Panc1 (cell line): ENCODE measurements around the gene SECTM1. TPM values are rescaled to one million over a fixed set of nuclear protein-coding genes. Genes with fewer than 3 reads are reported as not detected.

Source experiments
- ATAC-seq: fragments of 200-7000 bp; cut with Tn5 transposase; 2 replicates; pipeline ENCODE4 v1.9.1; 2020; ENCODE audit warnings: mild to moderate bottlenecking, moderate library complexity
- BruUV-seq: library from RNA; stranded (reverse); fragments of 400-500 nt; replicated peaks from 2 replicates; lab custom pipeline; 2021; lab: Mats Ljungman, UMichigan
- CTCF ChIA-PET: fragments of 300-600 bp; sonication (Branson Sonifier 250); formaldehyde crosslinking; loops from one replicate; lab custom pipeline; 2022; ENCODE audit warnings: antibody characterized with exemption; lab: Charles Lee
- POLR2A ChIA-PET: fragments of 300-600 bp; sonication (Branson Sonifier 250); formaldehyde crosslinking; loops from one replicate; lab custom pipeline; 2022; ENCODE audit warnings: antibody characterized with exemption; lab: Charles Lee
- DNase-seq: peaks from one replicate; pipeline ENCODE4 v3.0.0-alpha.2; 2010; ENCODE audit warnings: low read depth, low spot score
- H3K27ac ChIP-seq: 2 replicates; pipeline ENCODE4 v1.5.1; 2011; ENCODE audit warnings: mild to moderate bottlenecking, low read length, inconsistent platforms
- H3K27me3 ChIP-seq: fragments of 200-500 bp; sonication (Bioruptor generic); 2 replicates; pipeline ENCODE4 v1.6.0; 2014; ENCODE audit warnings: low read length, inconsistent platforms; ENCODE audit not compliant: control insufficient read depth, insufficient read depth
- H3K36me3 ChIP-seq: fragments of 200-500 bp; sonication (Bioruptor generic); 2 replicates; pipeline ENCODE4 v1.5.1; 2014; ENCODE audit warnings: inconsistent platforms, mild to moderate bottlenecking, low read length, moderate library complexity; ENCODE audit not compliant: control insufficient read depth, insufficient read depth
- H3K4me1 ChIP-seq: 2 replicates; pipeline ENCODE4 v1.5.1; 2011; ENCODE audit warnings: inconsistent platforms, mild to moderate bottlenecking, low read length, moderate library complexity; ENCODE audit not compliant: control insufficient read depth, insufficient read depth
- H3K4me3 ChIP-seq, 2 experiments: 2 replicates each; pipeline ENCODE4 v1.5.1; 2011 to 2012; ENCODE audit warnings: low read depth in 2 of 2, low read length in 2 of 2, mild to moderate bottlenecking in 2 of 2, inconsistent platforms in 1 of 2, moderate library complexity in 1 of 2
- H3K9me3 ChIP-seq: fragments of 200-500 bp; sonication (Bioruptor generic); 2 replicates; pipeline ENCODE4 v1.5.1; 2014; ENCODE audit warnings: low read depth, mild to moderate bottlenecking, inconsistent platforms, low read length, moderate library complexity; ENCODE audit not compliant: control insufficient read depth, insufficient read depth
- CTCF ChIP-seq: fragments of 450-650 bp; IDR thresholded peaks from 2 replicates; pipeline ENCODE4 v1.5.1; 2017; ENCODE audit warnings: mild to moderate bottlenecking
- POLR2AphosphoS5 ChIP-seq: IDR thresholded peaks from 2 replicates; pipeline ENCODE4 v1.6.1; 2012; ENCODE audit warnings: mild to moderate bottlenecking, low read depth, low read length, moderate library complexity
- SIN3A ChIP-seq: IDR thresholded peaks from 2 replicates; pipeline ENCODE4 v1.6.1; 2012; ENCODE audit warnings: low read depth, mild to moderate bottlenecking, low read length, moderate library complexity, borderline replicate concordance; ENCODE audit not compliant: insufficient read depth
- TCF7L2 ChIP-seq: IDR thresholded peaks from 2 replicates; pipeline ENCODE4 v1.6.1; 2011; ENCODE audit warnings: mild to moderate bottlenecking, low read depth, low read length, inconsistent platforms
- in situ Hi-C: cut with HindIII; loops from 2 replicates; pipeline ENCODE4 v1.10.0; 2016; ENCODE audit warnings: low sequenced_read_pairs, low pct_unique_long_range_greater_than_20kb
- intact Hi-C: fragments of 100-400 bp; cut with micrococcal nuclease; formaldehyde crosslinking; loops from one replicate; pipeline ENCODE4 v1.10.0; 2022; ENCODE audit not compliant: unreplicated experiment
- total RNA-seq: library from RNA; stranded (reverse); gene quantifications from one replicate; pipeline ENCODE4 v1.2.1, GENCODE V29; 2021; ENCODE audit not compliant: unreplicated experiment
- TF ChIP-seq, protein P1 (sequence below), 2 experiments: IDR thresholded peaks; 2 replicates each; pipeline ENCODE4 v1.6.1; 2011 to 2012; ENCODE audit warnings: low read depth in 2 of 2, control low read depth in 1 of 2, low read length in 1 of 2, mild to moderate bottlenecking in 1 of 2, moderate library complexity in 1 of 2; ENCODE audit not compliant: insufficient read depth in 1 of 2

Gene SECTM1
- total RNA-seq, 1 experiment from 2014 or later = 5.4 TPM

DNA sequence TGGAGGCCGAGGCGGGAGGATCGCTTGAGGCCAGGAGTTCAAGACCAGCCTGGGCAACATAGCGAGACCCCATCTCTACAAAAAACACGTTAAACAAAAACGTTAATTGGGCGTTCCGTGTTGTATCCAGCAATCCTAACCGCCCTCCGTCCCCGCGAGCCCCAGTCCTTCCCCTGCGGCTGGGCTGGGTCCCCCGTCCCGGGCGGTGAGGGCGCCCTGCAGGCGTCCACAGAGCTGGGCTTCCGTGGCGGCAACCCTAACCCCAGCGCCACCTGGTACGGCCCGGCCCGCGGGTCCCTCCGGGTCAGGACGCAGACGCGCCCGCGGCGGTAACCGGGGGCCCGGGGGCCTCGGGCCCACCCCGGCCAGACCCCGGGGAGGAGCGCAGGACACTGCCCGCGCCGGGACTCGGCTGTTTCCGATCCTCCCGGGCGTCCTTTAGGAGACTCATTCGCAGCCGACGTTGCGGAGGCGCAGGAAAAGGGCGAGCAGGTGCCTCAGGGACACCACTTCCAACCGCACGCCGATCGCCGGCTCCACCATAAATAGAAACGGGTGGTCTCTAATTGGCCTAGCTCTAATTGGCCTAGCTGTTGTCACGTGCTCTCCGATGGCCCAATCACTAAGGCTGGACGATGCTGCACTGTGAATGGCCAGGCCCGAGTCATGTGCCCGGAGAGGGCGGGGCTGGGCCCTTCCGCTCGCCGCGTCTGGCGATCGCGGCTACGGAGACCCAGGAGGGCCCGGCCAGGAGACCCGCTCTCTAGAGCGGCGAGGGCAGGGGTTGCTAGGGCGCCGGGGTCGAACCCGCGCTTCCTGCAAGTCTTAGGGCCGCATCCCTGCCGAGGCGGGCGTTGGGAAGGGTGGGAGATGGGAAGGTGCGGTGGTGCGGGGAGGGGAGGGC, 41.1 kb downstream of the SECTM1 start:
- Histone ChIP-seq H3K27ac (peak overlapping the region; percentile 89), H3K4me3 (peak overlapping the region; percentile 60 to 66), H3K9me3 (no peaks in the 10 kb centered on the region), H3K27me3 (no peaks in the 10 kb centered on the region), H3K36me3 (no peaks in the 10 kb centered on the region; the same call in 1 of the 2 replicates), H3K4me1 (peaks cover 63% of the 10 kb centered on the region)
- no peak for TF ChIP-seq CTCF
- peak; percentile 39 for TF ChIP-seq SIN3A
- TF ChIP-seq, protein P1, sequence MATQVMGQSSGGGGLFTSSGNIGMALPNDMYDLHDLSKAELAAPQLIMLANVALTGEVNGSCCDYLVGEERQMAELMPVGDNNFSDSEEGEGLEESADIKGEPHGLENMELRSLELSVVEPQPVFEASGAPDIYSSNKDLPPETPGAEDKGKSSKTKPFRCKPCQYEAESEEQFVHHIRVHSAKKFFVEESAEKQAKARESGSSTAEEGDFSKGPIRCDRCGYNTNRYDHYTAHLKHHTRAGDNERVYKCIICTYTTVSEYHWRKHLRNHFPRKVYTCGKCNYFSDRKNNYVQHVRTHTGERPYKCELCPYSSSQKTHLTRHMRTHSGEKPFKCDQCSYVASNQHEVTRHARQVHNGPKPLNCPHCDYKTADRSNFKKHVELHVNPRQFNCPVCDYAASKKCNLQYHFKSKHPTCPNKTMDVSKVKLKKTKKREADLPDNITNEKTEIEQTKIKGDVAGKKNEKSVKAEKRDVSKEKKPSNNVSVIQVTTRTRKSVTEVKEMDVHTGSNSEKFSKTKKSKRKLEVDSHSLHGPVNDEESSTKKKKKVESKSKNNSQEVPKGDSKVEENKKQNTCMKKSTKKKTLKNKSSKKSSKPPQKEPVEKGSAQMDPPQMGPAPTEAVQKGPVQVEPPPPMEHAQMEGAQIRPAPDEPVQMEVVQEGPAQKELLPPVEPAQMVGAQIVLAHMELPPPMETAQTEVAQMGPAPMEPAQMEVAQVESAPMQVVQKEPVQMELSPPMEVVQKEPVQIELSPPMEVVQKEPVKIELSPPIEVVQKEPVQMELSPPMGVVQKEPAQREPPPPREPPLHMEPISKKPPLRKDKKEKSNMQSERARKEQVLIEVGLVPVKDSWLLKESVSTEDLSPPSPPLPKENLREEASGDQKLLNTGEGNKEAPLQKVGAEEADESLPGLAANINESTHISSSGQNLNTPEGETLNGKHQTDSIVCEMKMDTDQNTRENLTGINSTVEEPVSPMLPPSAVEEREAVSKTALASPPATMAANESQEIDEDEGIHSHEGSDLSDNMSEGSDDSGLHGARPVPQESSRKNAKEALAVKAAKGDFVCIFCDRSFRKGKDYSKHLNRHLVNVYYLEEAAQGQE (IDR thresholded peaks at IDR 0.05; ENCODE audit: insufficient read depth in 1 of 2, low read depth in 2 of 2, low read length in 1 of 2) = 0 out of 4 replicates have a peak, but pooled peaks of 1 of the 2 experiments have one; percentile 55
- TF ChIP-seq POLR2AphosphoS5 = peak; percentile 97
- TF ChIP-seq TCF7L2 = no peak
- DNase-seq = peak; percentile 85
- peak; percentile 94 for ATAC-seq
- in situ Hi-C loops (loop anchor here (10.0 kb wide), 1 partner anchor 52 kb away; no protein-coding TSS in a partner anchor), intact Hi-C loops (no loop called here)
- BruUV-seq = TSS peak; percentile 96
- ChIA-PET POLR2A (interaction anchor here (0.6 to 1.0 kb wide), 3 partner anchors 8 to 28 kb away, joined by 4 to 13 read pairs (median 4); no protein-coding TSS in a partner anchor), CTCF (no interaction called here)

- no peak for TF ChIP-seq CTCF
- TF ChIP-seq TCF7L2 = no peak
- no peak for TF ChIP-seq POLR2AphosphoS5
- TF ChIP-seq, protein P1 (IDR thresholded peaks at IDR 0.05; ENCODE audit: insufficient read depth in 1 of 2, low read depth in 2 of 2, low read length in 1 of 2) = no peak
- no peak for TF ChIP-seq SIN3A
- Histone ChIP-seq H3K27me3 (no peaks in the 10 kb centered on the region), H3K36me3 (no peaks in the 10 kb centered on the region; the same call in 1 of the 2 replicates), H3K27ac (peak overlapping the region; percentile 89), H3K9me3 (no peaks in the 10 kb centered on the region), H3K4me1 (peaks cover 56% of the 10 kb centered on the region), H3K4me3 (peak overlapping the region; percentile 60 to 66)
- intact Hi-C loops = no loop called here
- in situ Hi-C loops = loop anchor here (10.0 kb wide), 1 partner anchor 53 kb away; no protein-coding TSS in a partner anchor
- ChIA-PET CTCF (no interaction called here), POLR2A (no interaction called here)
- DNase-seq = no peak
- no TSS peak for BruUV-seq
- ATAC-seq = no peak
These were observed 41.9 kb downstream of the SECTM1 start for GRCh38 chr17:82291582-82292250.
